GM23248 (cell line): ENCODE measurements around the gene TJAP1. TPM values are rescaled to one million over a fixed set of nuclear protein-coding genes. Genes with fewer than 3 reads are reported as not detected.

Experiments
- DNase-seq: peaks from one replicate; pipeline ENCODE4 v3.0.0-alpha.2; 2015
- H2AFZ ChIP-seq: fragments of 200-600 bp; sonication (generic); 2 replicates; pipeline ENCODE4 v1.6.1; 2016; ENCODE audit warnings: antibody characterized with exemption
- H3F3A ChIP-seq: fragments of 200-600 bp; sonication (generic); 2 replicates; pipeline ENCODE4 v1.6.1; 2016; ENCODE audit warnings: mild to moderate bottlenecking, antibody characterized with exemption, mixed run types; ENCODE audit not compliant: insufficient read depth
- H3K27ac ChIP-seq: fragments of 200-600 bp; sonication (generic); 2 replicates; pipeline ENCODE4 v1.5.1; 2016; ENCODE audit warnings: mild to moderate bottlenecking
- H3K27me3 ChIP-seq: fragments of 200-600 bp; sonication (generic); replicated peaks from 2 replicates; pipeline ENCODE4 v1.6.1; 2016; ENCODE audit warnings: mild to moderate bottlenecking; ENCODE audit not compliant: insufficient read depth
- H3K36me3 ChIP-seq: fragments of 200-600 bp; sonication (generic); 2 replicates; pipeline ENCODE4 v1.6.1; 2016; ENCODE audit warnings: low read depth, mild to moderate bottlenecking
- H3K4me1 ChIP-seq: fragments of 200-600 bp; sonication (generic); 2 replicates; pipeline ENCODE4 v1.6.1; 2016; ENCODE audit warnings: mild to moderate bottlenecking; ENCODE audit not compliant: insufficient read depth
- H3K4me2 ChIP-seq: fragments of 200-600 bp; sonication (generic); one replicate; pipeline ENCODE4 v1.6.1; 2016; ENCODE audit warnings: mild to moderate bottlenecking; ENCODE audit not compliant: unreplicated experiment
- H3K4me3 ChIP-seq: fragments of 200-600 bp; sonication (generic); 2 replicates; pipeline ENCODE4 v1.5.1; 2016; ENCODE audit warnings: mild to moderate bottlenecking
- H3K79me2 ChIP-seq: fragments of 200-600 bp; sonication (generic); 2 replicates; pipeline ENCODE4 v1.6.1; 2016; ENCODE audit warnings: mild to moderate bottlenecking; ENCODE audit not compliant: insufficient read depth
- H3K9ac ChIP-seq: fragments of 200-600 bp; sonication (generic); 2 replicates; pipeline ENCODE4 v1.6.1; 2016; ENCODE audit warnings: mild to moderate bottlenecking
- H3K9me2 ChIP-seq: fragments of 200-600 bp; sonication (generic); 2 replicates; pipeline ENCODE4 v1.6.1; 2016; ENCODE audit warnings: mixed run types, mild to moderate bottlenecking, moderate library complexity; ENCODE audit not compliant: insufficient read depth
- H3K9me3 ChIP-seq: fragments of 200-600 bp; sonication (generic); one replicate; pipeline ENCODE4 v1.6.1; 2017; ENCODE audit warnings: low read depth
- H4K20me1 ChIP-seq: fragments of 200-600 bp; sonication (generic); 2 replicates; pipeline ENCODE4 v1.6.0; 2016; ENCODE audit not compliant: insufficient read depth
- EZH2 ChIP-seq: fragments of 200-600 bp; sonication (generic); IDR thresholded peaks from 2 replicates; pipeline ENCODE4 v1.6.1; 2018; ENCODE audit warnings: antibody characterized with exemption, mild to moderate bottlenecking; ENCODE audit not compliant: insufficient read depth, poor library complexity, severe bottlenecking
- EZH2phosphoT487 ChIP-seq: fragments of 200-600 bp; sonication (generic); IDR thresholded peaks from 2 replicates; pipeline ENCODE4 v1.6.1; 2018; ENCODE audit warnings: antibody characterized with exemption, moderate library complexity, mild to moderate bottlenecking, low read depth; ENCODE audit not compliant: insufficient read depth
- WGBS, 2 experiments: methylation state at CpG; one replicate each; pipeline ENCODE4 v1.1.6; 2015 to 2017; ENCODE audit warnings: low lambda C conversion rate in 2 of 2, low coverage in 1 of 2; ENCODE audit errors: missing lambda C conversion rate in 2 of 2; 5-methylcytosine and 5-hydroxymethylcytosine counted together
- in situ Hi-C: fragments of 300-500 bp; cut with MboI; formaldehyde crosslinking; loops from 2 replicates; pipeline ENCODE4 v1.15.0; 2020
- polyA plus RNA-seq: library from polyadenylated mRNA; unstranded; fragments of >200 nt; fragmentation: Nextera tagmentation; extraction: Ambion mirVana; gene quantifications from 2 replicates; pipeline ENCODE4 v1.2.1, GENCODE V29; 2016
- total RNA-seq: library from RNA; depleted of rRNA; stranded (reverse); fragments of >200 nt; shearing (Covaris generic); gene quantifications from 2 replicates; pipeline ENCODE4 v1.2.3, GENCODE V29; 2014

Gene TJAP1
- total and polyA plus RNA-seq, 2 experiments from 2014 or later: 16.0 to 32.9 TPM

DNA sequence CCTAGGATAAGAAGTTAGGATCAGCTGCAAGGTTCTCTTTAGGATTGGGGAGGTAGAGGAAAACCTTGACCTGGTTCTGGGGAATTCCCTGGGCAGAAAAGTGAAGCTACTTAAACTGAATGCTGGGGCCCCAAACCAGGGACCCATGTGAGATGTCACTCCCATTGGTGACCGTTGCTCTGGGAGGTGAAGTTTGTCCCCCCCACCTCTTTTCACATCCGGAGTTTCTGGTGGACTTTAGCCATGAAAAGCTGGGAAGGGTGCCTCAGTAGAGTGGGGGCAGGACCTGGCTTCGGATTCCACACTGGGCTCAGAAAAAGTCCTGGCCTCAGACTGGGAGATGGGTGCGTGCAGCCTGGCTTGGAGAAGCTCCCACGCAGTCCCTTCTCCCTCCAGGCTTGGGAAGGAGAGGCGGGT lies 13.2 kb downstream of the TJAP1 start:
- TF ChIP-seq EZH2phosphoT487 (no peak), EZH2 (no peak)
- WGBS, 2 experiments: 51 to 56% methylated on average over 6 of the region's 6 CpGs
- H3K9me3 ChIP-seq: no peaks in the 10 kb centered on the region
- no peak for DNase-seq
- no peak overlapping the region for H3K4me3 ChIP-seq
- H3K36me3 ChIP-seq: no peaks in the 10 kb centered on the region
- peaks cover 22% of the 10 kb centered on the region for H3F3A ChIP-seq
- H3K9me2 ChIP-seq: no peaks in the 10 kb centered on the region
- no peak overlapping the region for H2AFZ ChIP-seq
- no peak overlapping the region for H3K27ac ChIP-seq
- in situ Hi-C loops: no loop called here
- H3K9ac ChIP-seq: no peak overlapping the region
- no peak overlapping the region for H3K4me2 ChIP-seq
- H3K27me3 ChIP-seq: no peaks in the 10 kb centered on the region
- H4K20me1 ChIP-seq: no peaks in the 10 kb centered on the region
- peaks cover 57% of the 10 kb centered on the region for H3K4me1 ChIP-seq
- H3K79me2 ChIP-seq: peaks cover 19% of the 10 kb centered on the region

DNA sequence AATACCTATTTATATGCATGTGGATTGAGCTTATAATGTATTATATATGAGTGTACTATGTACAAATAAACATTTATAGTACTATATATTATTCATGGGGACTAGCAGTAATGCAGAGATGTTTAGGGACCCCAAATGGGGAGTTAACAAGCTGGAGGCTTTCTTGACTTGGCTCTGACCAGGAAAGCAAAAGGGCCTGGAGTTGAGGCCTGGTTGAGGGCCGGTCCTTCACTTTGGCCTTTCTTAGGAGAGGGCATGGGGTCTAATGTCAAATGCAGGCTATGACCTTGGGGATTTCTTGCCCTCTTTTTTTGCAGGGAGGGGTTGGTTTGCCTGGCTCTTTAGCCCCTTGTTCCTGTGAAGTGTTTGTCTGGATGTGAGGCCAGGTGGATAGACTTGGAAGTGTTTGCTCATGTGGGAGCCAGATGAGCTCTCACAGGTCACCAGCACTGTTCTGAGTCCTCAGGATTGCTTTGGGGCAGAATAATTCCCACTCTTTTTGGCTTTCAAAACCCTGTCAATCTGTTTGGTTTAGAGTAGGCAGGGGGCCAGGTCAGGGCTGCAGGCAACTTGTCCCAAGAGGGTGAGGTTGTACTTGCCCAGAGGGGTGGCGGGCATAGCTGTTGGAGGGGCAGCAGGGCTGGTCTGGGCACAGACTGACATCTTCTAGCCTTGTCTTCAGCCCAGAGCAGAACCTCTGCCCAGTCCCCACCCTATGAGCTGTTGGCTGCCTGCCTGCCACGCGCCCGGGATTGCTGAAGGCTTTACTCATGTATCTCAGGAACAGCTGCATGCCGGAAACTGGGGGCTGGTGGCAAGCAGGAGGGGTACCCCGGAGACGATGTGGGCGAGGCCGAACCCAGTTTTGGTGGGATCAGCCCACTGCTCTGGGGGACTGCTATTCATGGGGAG lies 14.6 kb downstream of the TJAP1 start:
- TF ChIP-seq EZH2: no peak
- no peak for TF ChIP-seq EZH2phosphoT487
- 9% methylated on average over 10 of the region's 10 CpGs for WGBS, 2 experiments
- Histone ChIP-seq H3K79me2 (peaks cover 24% of the 10 kb centered on the region), H3K9ac (peak overlapping the region; percentile 33), H3K36me3 (no peaks in the 10 kb centered on the region), H3K4me1 (peaks cover 71% of the 10 kb centered on the region), H3K4me3 (peak overlapping the region; percentile 51), H3K9me3 (no peaks in the 10 kb centered on the region), H3K4me2 (peak overlapping the region; percentile 74), H3K9me2 (no peaks in the 10 kb centered on the region), H3K27me3 (no peaks in the 10 kb centered on the region), H3K27ac (peak overlapping the region; percentile 55), H3F3A (peaks cover 22% of the 10 kb centered on the region), H2AFZ (peak overlapping the region; percentile 6; the same call in 1 of the 2 replicates), H4K20me1 (no peaks in the 10 kb centered on the region)
- in situ Hi-C loops: no loop called here
- DNase-seq: peak; percentile 89

GRCh38 chr6:43492673-43493072 lies 15.3 kb downstream of the TJAP1 start:
- H3K79me2 ChIP-seq: peaks cover 31% of the 10 kb centered on the region
- in situ Hi-C loops: no loop called here

DNA sequence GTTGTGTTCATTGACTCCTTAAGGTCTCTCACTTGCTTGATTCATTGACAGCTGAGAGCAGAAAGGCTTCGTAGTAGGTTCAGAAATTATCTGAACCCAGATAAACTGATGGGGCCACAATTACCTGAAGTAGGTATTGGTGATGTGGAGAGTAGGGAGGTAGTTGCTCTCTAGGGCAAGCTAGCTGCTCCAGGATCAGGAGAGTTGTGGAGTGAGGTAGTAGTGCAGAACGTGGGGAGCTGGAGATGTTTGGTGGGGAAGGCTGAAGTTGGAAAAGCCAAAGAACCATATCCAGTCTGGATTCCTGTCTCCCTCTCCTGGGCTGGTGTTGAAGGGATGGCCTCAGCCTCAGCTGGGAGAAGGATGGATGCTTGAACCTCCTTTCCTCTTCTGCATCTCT lies 15.9 kb downstream of the TJAP1 start:
- peaks cover 2% of the 10 kb centered on the region; the same call in 1 of the 2 replicates for H3K36me3 ChIP-seq
- no peaks in the 10 kb centered on the region for H3K9me2 ChIP-seq
- H3K79me2 ChIP-seq: peaks cover 37% of the 10 kb centered on the region
- peak overlapping the region; percentile 55 for H3K27ac ChIP-seq
- in situ Hi-C loops: no loop called here
- H3K9me3 ChIP-seq: no peaks in the 10 kb centered on the region
- H3K4me2 ChIP-seq: peak overlapping the region; percentile 74
- H3F3A ChIP-seq: peaks cover 19% of the 10 kb centered on the region
- peak overlapping the region; percentile 33 for H3K9ac ChIP-seq
- H2AFZ ChIP-seq: no peak overlapping the region
- DNase-seq: no peak
- peak overlapping the region; percentile 51 for H3K4me3 ChIP-seq
- H3K27me3 ChIP-seq: no peaks in the 10 kb centered on the region
- peaks cover 72% of the 10 kb centered on the region for H3K4me1 ChIP-seq
- H4K20me1 ChIP-seq: no peaks in the 10 kb centered on the region
- TF ChIP-seq EZH2phosphoT487 (no peak), EZH2 (no peak)
- 59 to 80% methylated on average over 2 of the region's 2 CpGs for WGBS, 2 experiments

More at GRCh38 chr6:43492673-43493072, 15.3 kb downstream of the TJAP1 start:
- peak; percentile 67 for DNase-seq
- no peaks in the 10 kb centered on the region for H3K9me3 ChIP-seq
- peak overlapping the region; percentile 6; the same call in 1 of the 2 replicates for H2AFZ ChIP-seq
- peak overlapping the region; percentile 74 for H3K4me2 ChIP-seq
- H3F3A ChIP-seq: peaks cover 22% of the 10 kb centered on the region
- peak overlapping the region; percentile 55 for H3K27ac ChIP-seq
- no peaks in the 10 kb centered on the region for H3K9me2 ChIP-seq
- H3K4me3 ChIP-seq: peak overlapping the region; percentile 51
- H3K4me1 ChIP-seq: peaks cover 76% of the 10 kb centered on the region
- no peak for TF ChIP-seq EZH2
- no peaks in the 10 kb centered on the region for H3K36me3 ChIP-seq
- peak overlapping the region; percentile 33 for H3K9ac ChIP-seq
- 6 to 10% methylated on average over 3 of the region's 3 CpGs for WGBS, 2 experiments
- no peaks in the 10 kb centered on the region for H4K20me1 ChIP-seq
- H3K27me3 ChIP-seq: no peaks in the 10 kb centered on the region
